ENCODE data around the gene GNAS. TPM values are rescaled to one million over a fixed set of nuclear protein-coding genes. Genes with fewer than 3 reads are reported as not detected.

The GNAS gene
- total and polyA plus RNA-seq, 10 of the 15 experiments (the other 5 are each of a cell fraction or from before 2014, with no cell fraction given): 209 to 950 (median 394) TPM

DNA sequence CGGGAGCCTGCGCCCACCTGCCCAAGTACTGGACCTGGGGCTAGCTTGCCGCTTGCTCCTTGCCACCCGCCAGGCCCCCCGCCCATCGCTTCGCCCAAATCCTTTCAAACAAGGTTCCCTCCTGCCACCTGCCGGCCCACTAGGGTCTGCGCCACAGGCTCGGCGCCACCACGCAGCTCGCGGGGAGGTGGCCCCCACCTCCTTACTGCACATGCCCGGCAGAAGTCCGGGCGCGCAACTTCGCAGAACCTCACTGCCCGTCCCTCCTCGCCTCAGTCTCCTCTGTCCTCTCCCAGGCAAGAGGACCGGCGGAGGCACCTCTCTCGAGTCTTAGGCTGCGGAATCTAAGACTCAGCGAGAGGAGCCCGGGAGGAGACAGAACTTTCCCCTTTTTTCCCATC is 13.0 kb upstream of the GNAS start (continued):
- TF ChIP-seq BACH1 (IDR thresholded peaks at IDR 0.05; ENCODE audit: borderline replicate concordance) (no peak), NBN (IDR thresholded peaks at IDR 0.05) (no peak), NR2C1 (IDR thresholded peaks at IDR 0.05) (no peak), PAX5 (IDR thresholded peaks at IDR 0.05; ENCODE audit: borderline replicate concordance, low read depth, low read length) (no peak)

DNA sequence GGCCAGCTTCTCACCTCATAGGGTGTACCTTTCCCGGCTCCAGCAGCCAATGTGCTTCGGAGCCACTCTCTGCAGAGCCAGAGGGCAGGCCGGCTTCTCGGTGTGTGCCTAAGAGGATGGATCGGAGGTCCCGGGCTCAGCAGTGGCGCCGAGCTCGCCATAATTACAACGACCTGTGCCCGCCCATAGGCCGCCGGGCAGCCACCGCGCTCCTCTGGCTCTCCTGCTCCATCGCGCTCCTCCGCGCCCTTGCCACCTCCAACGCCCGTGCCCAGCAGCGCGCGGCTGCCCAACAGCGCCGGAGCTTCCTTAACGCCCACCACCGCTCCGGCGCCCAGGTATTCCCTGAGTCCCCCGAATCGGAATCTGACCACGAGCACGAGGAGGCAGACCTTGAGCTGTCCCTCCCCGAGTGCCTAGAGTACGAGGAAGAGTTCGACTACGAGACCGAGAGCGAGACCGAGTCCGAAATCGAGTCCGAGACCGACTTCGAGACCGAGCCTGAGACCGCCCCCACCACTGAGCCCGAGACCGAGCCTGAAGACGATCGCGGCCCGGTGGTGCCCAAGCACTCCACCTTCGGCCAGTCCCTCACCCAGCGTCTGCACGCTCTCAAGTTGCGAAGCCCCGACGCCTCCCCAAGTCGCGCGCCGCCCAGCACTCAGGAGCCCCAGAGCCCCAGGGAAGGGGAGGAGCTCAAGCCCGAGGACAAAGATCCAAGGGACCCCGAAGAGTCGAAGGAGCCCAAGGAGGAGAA is 12.3 kb upstream of the GNAS start:
- Histone ChIP-seq H3K27me3 (replicated peaks in 1 of 2; ENCODE audit: control insufficient read depth in 2 of 2, insufficient read depth in 2 of 2, low read length in 1 of 2) (peaks cover 0 to 2% of the 10 kb centered on the region in 2 experiments; a peak in 3 of 4 replicates), H3K9me3 (replicated peaks; ENCODE audit: control insufficient read depth, insufficient read depth, low read length) (no peaks in the 10 kb centered on the region; the same call in 1 of the 3 replicates), H2AFZ (ENCODE audit: control insufficient read depth, low read depth, low read length) (no peak overlapping the region), H4K20me1 (ENCODE audit: control insufficient read depth, insufficient read depth) (no peaks in the 10 kb centered on the region), H3K27ac (ENCODE audit: control insufficient read depth, insufficient read depth) (no peak overlapping the region), H3K9ac (ENCODE audit: control insufficient read depth, insufficient read depth, low read length) (no peak overlapping the region), H3K4me1 (ENCODE audit: control insufficient read depth, insufficient read depth, low read length) (no peaks in the 10 kb centered on the region), H3K36me3 (ENCODE audit: control insufficient read depth in 2 of 2, insufficient read depth in 2 of 2, low read length in 1 of 2) (no peaks in the 10 kb centered on the region; a peak in 1 of 4 replicates), H3K79me2 (ENCODE audit: control insufficient read depth, insufficient read depth, low read length) (no peaks in the 10 kb centered on the region), H3K4me3 (no peak overlapping the region), H3K4me2 (ENCODE audit: control insufficient read depth, insufficient read depth) (no peak overlapping the region)
- TF ChIP-seq BCL11A (IDR thresholded peaks at IDR 0.05; ENCODE audit: low read depth, low read length) (no peak), BHLHE40 (IDR thresholded peaks at IDR 0.05; ENCODE audit: borderline replicate concordance in 1 of 2, low read depth in 2 of 2, low read length in 1 of 2) (no peak), BRCA1 (IDR thresholded peaks at IDR 0.05; ENCODE audit: low read depth, low read length) (no peak)
- WGBS (ENCODE audit: insufficient coverage, insufficient replicate concordance, low lambda C conversion rate, missing lambda C conversion rate): 60% methylated on average over 64 of the region's 67 CpGs
- intact Hi-C loops (cut with micrococcal nuclease; ENCODE audit: unreplicated experiment): loop anchor here (5.0 kb wide), 1 partner anchor 608 kb away; no protein-coding TSS in a partner anchor
- BruUV-seq (replicated peaks): no TSS peak
- CTCF ChIA-PET: interaction anchor here (0.9 kb wide), 1 partner anchor 11 kb away, joined by 3 read pairs; no protein-coding TSS in a partner anchor
- in situ Hi-C loops (cut with MboI): no loop called here
- ATAC-seq (no peak), DNase-seq (ENCODE audit: low read depth, low spot score) (no peak), FAIRE-seq (no peak)
- POLR2A ChIA-PET: no interaction called here
- SMC1A ChIA-PET (ENCODE audit: uncharacterized antibody, unreplicated experiment): interaction anchor here (0.6 kb wide), 1 partner anchor 15 kb away, joined by 3 read pairs; no protein-coding TSS in a partner anchor
- RAD21 ChIA-PET (ENCODE audit: unreplicated experiment): no interaction called here
